Measurements from ENCODE around the gene BNC2. TPM values are rescaled to one million over a fixed set of nuclear protein-coding genes. Genes with fewer than 3 reads are reported as not detected.

BNC2 gene
- total RNA-seq, 1 experiment from 2014 or later: 16.1 TPM

DNA sequence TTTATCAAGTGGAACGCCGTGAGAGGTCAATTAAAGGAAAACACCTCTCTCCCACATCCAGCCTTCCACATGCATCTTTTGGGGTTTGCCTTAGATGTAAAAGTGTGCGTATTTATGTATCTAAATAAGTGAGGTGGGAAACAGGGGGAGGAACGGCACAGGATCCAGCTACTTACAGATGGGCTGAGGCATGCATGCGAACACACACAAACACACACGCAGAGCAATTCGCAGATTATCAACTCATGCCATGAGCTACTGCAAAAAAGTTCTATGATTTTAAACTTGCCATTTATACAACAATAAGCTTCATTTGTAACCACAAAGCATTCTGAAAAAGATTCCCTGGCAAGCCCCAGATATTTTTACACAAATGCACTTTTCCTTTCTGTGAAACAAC lies 242.1 kb downstream of the BNC2 start:
- Histone ChIP-seq H3K27ac (peak overlapping the region; percentile 68), H3K36me3 (no peaks in the 10 kb centered on the region), H3K9me3 (replicated peaks) (no peaks in the 10 kb centered on the region), H3K4me3 (no peak overlapping the region), H3K27me3 (no peaks in the 10 kb centered on the region), H3K4me1 (peaks cover 46% of the 10 kb centered on the region)
- no peak for DNase-seq

DNA sequence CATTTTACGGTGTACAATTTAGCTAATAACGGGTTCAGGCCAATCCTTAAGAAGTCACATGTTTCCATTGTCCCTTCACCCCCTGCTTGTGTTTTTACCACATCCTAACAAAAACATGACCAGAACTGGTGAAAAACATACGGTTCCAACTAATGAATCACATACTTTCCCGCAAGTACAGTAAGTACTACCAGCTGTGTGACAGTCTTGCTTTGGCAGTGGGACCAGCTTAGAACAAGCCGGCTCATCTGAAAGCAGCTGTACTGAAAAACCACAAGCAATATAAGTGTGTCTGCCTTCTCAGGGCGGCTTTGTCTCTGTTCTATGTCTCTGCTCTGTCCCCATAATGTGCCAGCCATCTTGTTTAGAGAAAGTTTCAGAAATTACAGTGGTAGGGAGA lies 242.5 kb downstream of the BNC2 start:
- no peaks in the 10 kb centered on the region for H3K27me3 ChIP-seq
- H3K9me3 ChIP-seq (replicated peaks): no peaks in the 10 kb centered on the region
- DNase-seq: peak; percentile 82 to 90
- peak overlapping the region; percentile 68 for H3K27ac ChIP-seq
- H3K4me1 ChIP-seq: peaks cover 46% of the 10 kb centered on the region
- no peaks in the 10 kb centered on the region for H3K36me3 ChIP-seq
- no peak overlapping the region for H3K4me3 ChIP-seq

DNA sequence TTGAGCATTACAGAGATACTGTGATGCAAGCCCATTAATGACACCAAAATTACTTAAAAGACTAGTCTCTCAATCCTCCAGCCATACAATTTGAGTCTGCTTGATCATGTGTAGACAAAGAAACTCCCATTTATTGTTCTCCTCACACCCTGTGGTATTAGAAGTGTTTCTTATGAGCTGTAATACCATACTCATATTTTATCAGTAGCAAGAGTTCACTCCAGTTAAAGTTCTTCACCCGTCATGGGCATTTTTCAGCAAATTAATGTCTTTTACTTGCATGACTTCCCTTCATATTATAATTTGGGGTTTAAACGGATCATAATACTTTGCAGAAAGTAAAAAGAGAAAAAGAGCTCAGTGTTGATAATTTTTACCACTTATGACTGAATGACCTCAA lies 242.9 kb downstream of the BNC2 start:
- Histone ChIP-seq H3K9me3 (replicated peaks) (no peaks in the 10 kb centered on the region), H3K4me3 (no peak overlapping the region), H3K4me1 (peaks cover 46% of the 10 kb centered on the region), H3K36me3 (no peaks in the 10 kb centered on the region), H3K27me3 (no peaks in the 10 kb centered on the region), H3K27ac (peak overlapping the region; percentile 68)
- no peak for DNase-seq

DNA sequence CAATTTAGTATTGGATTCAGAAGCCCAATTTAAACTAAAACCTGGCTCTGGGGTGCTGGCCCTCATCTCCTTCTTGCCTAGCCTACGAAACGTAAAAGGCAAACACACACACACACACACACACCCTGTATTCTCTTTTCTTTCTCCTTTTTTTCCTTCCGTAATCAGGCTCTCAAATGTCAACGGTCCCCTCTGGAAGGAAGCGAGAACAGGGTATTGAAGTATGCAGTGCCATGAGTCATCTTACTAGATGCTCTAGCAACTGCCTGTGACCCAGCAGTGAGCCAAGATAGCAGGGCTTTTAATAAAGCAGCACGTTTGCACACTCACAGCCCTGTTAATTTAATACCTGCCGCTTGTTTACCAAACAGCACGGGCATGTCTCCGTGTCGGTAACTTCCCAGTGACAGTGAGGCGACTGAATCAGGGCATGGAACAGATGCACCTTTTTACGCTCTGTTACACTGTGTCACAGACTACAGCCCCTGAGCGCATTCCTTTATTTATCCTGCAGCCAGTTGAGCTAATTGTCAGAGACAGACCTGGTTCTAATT lies 243.8 kb downstream of the BNC2 start:
- Histone ChIP-seq H3K27me3 (no peaks in the 10 kb centered on the region), H3K4me1 (peaks cover 46% of the 10 kb centered on the region), H3K36me3 (no peaks in the 10 kb centered on the region), H3K27ac (peak overlapping the region; percentile 68), H3K9me3 (replicated peaks) (no peaks in the 10 kb centered on the region), H3K4me3 (peak overlapping the region; percentile 35)
- peak; percentile 53 to 70 for DNase-seq

DNA sequence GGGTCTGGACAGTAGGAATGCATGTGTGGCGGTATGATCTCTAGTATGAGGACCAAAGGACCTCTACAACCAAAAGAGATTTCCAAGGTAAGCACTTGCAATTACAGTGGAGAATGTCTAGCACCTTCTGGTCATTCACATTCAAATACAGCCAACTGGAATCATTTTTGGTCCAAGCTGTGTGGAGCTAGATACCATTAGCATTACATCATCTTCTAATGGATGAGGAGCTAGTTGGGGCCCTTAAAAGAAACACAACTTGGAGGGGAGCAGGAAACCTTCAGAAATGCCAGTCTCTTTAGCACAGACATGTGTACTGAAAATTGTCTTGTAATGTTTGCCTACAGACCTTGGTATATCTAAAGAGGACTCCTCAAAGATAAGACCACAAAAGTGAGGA lies 244.7 kb downstream of the BNC2 start:
- Histone ChIP-seq H3K9me3 (replicated peaks) (no peaks in the 10 kb centered on the region), H3K27ac (peak overlapping the region; percentile 68), H3K4me1 (peaks cover 46% of the 10 kb centered on the region), H3K4me3 (no peak overlapping the region), H3K27me3 (no peaks in the 10 kb centered on the region), H3K36me3 (no peaks in the 10 kb centered on the region; the same call in 1 of the 2 replicates)
- DNase-seq: peak in 1 of 2 experiments; percentile 46

DNA sequence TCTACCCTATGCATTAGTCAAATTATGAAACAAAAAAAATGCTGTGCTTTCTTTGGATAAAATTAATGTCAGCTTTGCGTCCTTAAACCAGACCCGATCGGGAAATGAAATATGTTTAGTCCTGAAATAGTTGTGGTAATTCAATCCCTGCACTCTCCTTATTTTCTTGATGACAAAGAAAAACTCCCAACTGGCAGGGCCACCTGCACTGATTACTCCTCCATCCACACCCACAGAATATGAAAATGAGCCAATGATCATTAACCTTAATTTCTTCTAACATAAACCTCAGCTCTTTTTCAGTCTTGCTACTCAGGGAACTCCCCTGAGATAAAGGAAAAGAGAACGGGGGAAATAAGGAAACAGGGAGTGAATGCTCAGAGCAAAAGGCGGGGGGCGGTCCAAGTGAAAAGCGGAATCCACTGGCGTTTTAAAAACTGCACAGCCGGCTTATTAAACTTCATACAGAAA lies 245.3 kb downstream of the BNC2 start:
- Histone ChIP-seq H3K4me3 (no peak overlapping the region), H3K36me3 (no peaks in the 10 kb centered on the region; the same call in 1 of the 2 replicates), H3K27ac (peak overlapping the region; percentile 68), H3K4me1 (peaks cover 46% of the 10 kb centered on the region), H3K9me3 (replicated peaks) (no peaks in the 10 kb centered on the region), H3K27me3 (no peaks in the 10 kb centered on the region)
- DNase-seq: peak in 1 of 2 experiments; percentile 16

DNA sequence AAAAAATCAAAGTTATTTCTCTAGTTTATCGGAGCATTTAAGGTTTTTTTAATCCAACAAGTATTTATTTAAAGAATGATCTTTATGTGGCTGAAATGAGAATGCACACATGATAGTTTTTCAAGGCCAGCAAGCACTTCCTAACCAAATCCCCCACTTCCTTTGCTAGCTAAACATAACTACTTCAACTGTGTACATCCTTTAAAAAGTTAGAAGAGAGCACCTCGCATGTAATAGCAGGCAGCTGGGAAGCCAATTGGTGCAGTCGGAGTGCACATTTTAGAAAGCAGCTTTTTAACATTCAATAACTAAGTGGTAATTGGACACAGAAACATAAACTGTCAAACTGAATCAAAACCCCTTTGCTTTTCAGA lies 245.7 kb downstream of the BNC2 start:
- H3K9me3 ChIP-seq (replicated peaks): no peaks in the 10 kb centered on the region
- no peaks in the 10 kb centered on the region for H3K27me3 ChIP-seq
- peak overlapping the region; percentile 68 for H3K27ac ChIP-seq
- H3K4me1 ChIP-seq: peaks cover 46% of the 10 kb centered on the region
- H3K4me3 ChIP-seq: no peak overlapping the region
- H3K36me3 ChIP-seq: no peaks in the 10 kb centered on the region; the same call in 1 of the 2 replicates
- DNase-seq: peak in 1 of 2 experiments; percentile 26

DNA sequence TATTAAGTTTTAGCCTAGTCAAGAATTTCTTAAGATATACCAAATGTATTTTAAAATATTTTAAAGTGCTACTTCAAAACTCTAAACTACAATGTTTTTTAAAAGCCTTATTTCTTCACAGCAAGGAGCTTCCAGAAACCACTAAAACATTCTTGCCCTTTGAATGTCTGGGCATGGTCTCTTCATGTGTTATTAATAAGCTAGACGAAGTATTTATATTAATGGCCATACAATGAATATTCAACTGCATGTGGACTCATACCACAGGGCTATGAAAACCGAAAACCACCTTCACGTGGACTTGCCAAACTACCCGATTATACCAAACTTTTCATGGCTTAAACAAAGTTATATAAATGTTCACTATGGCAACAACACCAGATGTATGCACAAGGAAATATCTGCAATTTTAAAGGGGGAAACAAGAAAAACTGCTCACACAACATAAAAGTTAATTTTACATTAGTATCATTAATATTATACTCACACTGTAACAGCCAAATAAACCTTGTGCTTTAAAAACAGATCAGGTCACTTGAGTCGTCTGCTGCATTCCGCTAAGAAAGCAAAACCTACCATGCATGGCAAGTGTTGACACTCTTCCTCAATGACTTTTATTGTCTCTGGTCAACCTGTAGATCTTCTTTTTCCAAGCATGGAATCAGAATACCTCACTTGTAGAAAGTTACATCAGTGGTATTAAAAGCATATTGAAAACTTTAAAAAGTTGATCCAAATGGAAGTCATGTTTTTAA lies 246.3 kb downstream of the BNC2 start:
- H3K36me3 ChIP-seq: no peaks in the 10 kb centered on the region; the same call in 1 of the 2 replicates
- no peaks in the 10 kb centered on the region for H3K27me3 ChIP-seq
- H3K27ac ChIP-seq: no peak overlapping the region
- no peak overlapping the region for H3K4me3 ChIP-seq
- DNase-seq: no peak
- H3K4me1 ChIP-seq: peaks cover 46% of the 10 kb centered on the region
- H3K9me3 ChIP-seq (replicated peaks): no peaks in the 10 kb centered on the region

DNA sequence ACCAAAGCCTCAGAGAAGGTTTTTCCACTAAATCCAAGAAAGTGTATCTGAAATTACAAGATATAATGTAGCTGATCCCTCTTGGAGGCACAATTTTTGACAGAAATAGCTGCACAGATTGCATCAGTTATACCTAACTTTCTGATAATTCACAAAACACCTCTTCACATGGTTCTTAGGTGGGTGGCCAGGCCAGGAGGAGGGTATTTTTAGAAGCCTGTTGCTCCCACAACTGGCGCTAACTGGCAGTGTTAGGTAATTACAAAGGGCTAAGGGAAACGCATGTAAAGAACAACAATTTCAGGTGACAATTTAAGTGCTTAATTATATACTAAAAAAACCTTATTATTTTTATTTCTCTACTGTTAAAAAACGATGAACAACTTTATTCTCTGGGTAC lies 247.9 kb downstream of the BNC2 start:
- no peak overlapping the region for H3K4me3 ChIP-seq
- H3K27ac ChIP-seq: no peak overlapping the region
- H3K27me3 ChIP-seq: no peaks in the 10 kb centered on the region
- H3K36me3 ChIP-seq: no peaks in the 10 kb centered on the region; the same call in 1 of the 2 replicates
- H3K4me1 ChIP-seq: peaks cover 33% of the 10 kb centered on the region
- no peaks in the 10 kb centered on the region for H3K9me3 ChIP-seq (replicated peaks)
- DNase-seq: no peak

DNA sequence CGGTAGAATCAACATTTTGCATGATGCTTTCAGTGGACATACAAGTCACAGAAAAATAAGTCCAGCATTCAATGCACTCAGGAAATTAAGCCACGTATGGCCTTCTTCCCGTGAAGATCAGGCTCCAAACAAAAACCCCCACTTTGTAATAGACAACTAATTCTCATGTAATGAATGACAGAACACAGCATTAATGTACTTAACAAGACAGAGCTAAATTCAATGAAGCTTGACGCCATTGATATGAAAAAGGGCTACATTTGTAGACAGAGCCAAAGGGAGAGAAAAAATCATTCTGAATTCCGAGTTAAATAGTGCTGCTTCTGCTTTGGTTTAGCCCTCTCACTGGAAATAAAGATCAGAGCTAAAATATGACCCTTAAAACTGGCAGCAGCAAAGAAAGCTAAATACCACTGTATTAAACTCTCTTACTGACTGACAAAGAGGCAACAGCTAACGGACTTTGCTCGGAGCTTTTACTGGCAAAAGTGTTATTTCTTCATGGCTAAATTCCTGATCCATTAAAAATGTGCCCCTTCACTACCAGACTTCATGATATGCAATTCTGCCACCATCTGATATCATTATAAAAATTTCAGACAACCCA lies 250.5 kb downstream of the BNC2 start:
- H3K36me3 ChIP-seq: no peaks in the 10 kb centered on the region; the same call in 1 of the 2 replicates
- peaks cover 8% of the 10 kb centered on the region for H3K4me1 ChIP-seq
- no peak overlapping the region for H3K4me3 ChIP-seq
- no peak for DNase-seq
- H3K9me3 ChIP-seq (replicated peaks): no peaks in the 10 kb centered on the region
- no peak overlapping the region for H3K27ac ChIP-seq
- H3K27me3 ChIP-seq: no peaks in the 10 kb centered on the region

DNA sequence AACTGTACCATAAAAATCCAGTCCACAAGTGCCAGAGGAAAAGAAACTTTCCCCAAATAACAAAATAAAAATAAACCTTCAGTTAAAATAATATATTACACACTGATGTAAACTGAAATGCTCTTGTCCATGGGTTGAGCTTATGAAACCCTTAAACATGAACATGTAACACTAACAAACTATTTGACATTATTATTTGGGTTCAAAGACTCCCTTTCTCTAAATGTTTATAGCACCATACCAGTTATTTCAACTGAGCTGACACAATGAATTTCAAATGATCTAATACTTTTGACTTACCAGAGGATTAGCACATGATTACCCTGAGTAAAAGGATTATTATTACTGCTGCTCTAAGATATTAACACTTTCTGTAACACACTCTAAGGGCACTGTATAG lies 251.1 kb downstream of the BNC2 start:
- no peaks in the 10 kb centered on the region for H3K27me3 ChIP-seq
- H3K36me3 ChIP-seq: no peaks in the 10 kb centered on the region; the same call in 1 of the 2 replicates
- H3K4me1 ChIP-seq: peaks cover 2% of the 10 kb centered on the region
- no peak overlapping the region for H3K27ac ChIP-seq
- no peak overlapping the region for H3K4me3 ChIP-seq
- DNase-seq: no peak
- no peaks in the 10 kb centered on the region for H3K9me3 ChIP-seq (replicated peaks)

DNA sequence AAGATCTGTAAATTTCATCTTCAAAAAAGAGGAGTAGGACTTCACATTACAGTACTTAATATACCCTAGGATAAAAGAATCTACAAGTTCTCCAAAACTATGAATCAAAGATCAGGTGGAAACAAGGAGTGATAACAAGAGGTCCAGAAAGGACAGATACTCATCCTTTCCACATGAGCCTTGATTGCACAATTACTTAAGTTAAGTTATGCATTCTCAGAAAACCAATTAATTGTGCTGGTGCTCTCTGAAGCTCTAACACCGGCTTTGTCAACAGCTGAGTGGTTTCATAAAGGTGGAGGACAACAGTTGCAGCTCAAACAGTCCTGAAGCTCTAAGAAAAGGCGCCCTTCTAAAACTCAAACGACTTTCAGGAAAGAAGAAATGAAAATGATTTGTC lies 251.9 kb downstream of the BNC2 start:
- Histone ChIP-seq H3K27ac (no peak overlapping the region), H3K4me1 (peaks cover 5% of the 10 kb centered on the region), H3K4me3 (no peak overlapping the region), H3K36me3 (no peaks in the 10 kb centered on the region; the same call in 1 of the 2 replicates), H3K9me3 (replicated peaks) (no peaks in the 10 kb centered on the region), H3K27me3 (no peaks in the 10 kb centered on the region)
- DNase-seq: no peak

DNA sequence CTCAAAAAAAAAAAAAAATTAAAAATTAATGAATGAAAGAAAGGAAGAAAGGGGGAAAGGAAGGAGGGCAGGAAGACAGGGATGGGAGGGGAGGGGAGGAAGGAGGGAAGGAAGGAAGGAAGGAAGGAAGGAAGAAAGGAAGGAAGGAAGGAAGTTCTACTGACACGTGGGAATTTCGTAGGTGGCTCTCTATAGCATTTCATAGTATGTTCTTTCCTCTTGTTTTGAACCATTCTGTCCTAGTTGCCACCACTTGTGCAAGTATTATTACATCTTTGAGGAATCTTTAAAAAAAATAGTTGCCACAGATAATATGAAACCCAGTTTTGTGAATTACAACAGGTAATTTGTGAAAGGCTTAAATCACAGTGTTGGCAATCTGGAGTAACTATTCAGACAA lies 253.8 kb downstream of the BNC2 start:
- Histone ChIP-seq H3K4me1 (peaks cover 13% of the 10 kb centered on the region), H3K27ac (no peak overlapping the region), H3K4me3 (no peak overlapping the region), H3K36me3 (no peaks in the 10 kb centered on the region; the same call in 1 of the 2 replicates), H3K27me3 (no peaks in the 10 kb centered on the region), H3K9me3 (replicated peaks) (no peaks in the 10 kb centered on the region)
- no peak for DNase-seq

DNA sequence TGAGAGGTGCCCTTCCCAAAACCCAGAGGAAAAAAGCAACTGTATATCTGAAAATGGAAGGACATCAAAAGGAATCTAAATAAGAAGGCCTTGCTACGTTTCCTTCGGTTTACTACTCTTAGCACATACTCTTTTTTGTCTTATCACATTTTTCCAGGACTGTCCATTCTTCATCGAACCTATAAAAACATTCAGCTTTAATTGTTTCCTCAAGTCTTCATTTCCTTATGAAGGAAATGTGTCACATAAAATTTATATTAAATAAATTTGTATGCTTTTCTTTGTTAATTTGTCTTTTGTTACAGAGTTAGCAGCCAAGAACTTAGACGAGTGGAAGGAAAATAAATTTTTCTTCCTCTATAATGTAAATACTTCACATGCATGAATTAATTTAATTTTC lies 255.0 kb downstream of the BNC2 start:
- no peak for DNase-seq
- peaks cover 13% of the 10 kb centered on the region for H3K4me1 ChIP-seq
- H3K36me3 ChIP-seq: no peaks in the 10 kb centered on the region
- H3K27me3 ChIP-seq: no peaks in the 10 kb centered on the region
- H3K4me3 ChIP-seq: no peak overlapping the region
- no peak overlapping the region for H3K27ac ChIP-seq
- H3K9me3 ChIP-seq (replicated peaks): no peaks in the 10 kb centered on the region

DNA sequence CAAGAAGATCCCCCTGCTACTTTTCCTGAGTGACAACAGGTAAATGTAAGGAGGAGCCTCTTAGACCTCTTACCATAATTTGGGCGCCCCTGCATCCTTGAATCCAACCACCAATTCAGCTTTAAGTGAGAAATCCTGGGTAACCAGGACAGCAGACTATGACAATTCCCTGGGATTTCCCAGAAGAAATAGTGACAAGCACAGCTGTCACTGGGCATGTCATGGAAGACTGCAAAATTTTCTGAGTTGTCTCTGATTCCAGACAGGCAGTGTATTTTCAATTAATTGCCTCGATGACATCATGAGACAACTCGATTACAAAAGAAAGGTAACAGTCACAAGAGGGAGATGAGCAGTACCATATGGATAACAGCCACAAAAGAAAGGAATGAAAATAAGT lies 256.9 kb downstream of the BNC2 start:
- Histone ChIP-seq H3K9me3 (replicated peaks) (no peaks in the 10 kb centered on the region), H3K27me3 (no peaks in the 10 kb centered on the region), H3K4me1 (peaks cover 13% of the 10 kb centered on the region), H3K36me3 (no peaks in the 10 kb centered on the region), H3K4me3 (no peak overlapping the region), H3K27ac (no peak overlapping the region)
- peak in 1 of 2 experiments; percentile 42 for DNase-seq
